Mammary epithelial cell (primary cell): ENCODE measurements around the gene CYP2D6.
"Not testable (repeated sequence)": the region's sequence is repeated elsewhere in the genome, so short reads cannot be mapped to it uniquely, and the experiment has no call there.

ENCODE experiments used
- CTCF ChIP-seq, 2 donors: IDR thresholded peaks in 1 of 2; conservative IDR thresholded peaks in 1 of 2; 2 replicates each; pipeline ENCODE4 v1.5.1; 2011 to 2012; ENCODE audit warnings: inconsistent platforms in 2 of 2, low read length in 2 of 2, mild to moderate bottlenecking in 2 of 2, control low read depth in 1 of 2, low read depth in 1 of 2; ENCODE audit not compliant: insufficient read depth in 1 of 2; ENCODE audit errors: extremely low read depth in 1 of 2
- EZH2 ChIP-seq: IDR thresholded peaks from 2 replicates; pipeline ENCODE4 v1.6.1; 2012; ENCODE audit warnings: low read length, inconsistent platforms, borderline replicate concordance

DNA sequence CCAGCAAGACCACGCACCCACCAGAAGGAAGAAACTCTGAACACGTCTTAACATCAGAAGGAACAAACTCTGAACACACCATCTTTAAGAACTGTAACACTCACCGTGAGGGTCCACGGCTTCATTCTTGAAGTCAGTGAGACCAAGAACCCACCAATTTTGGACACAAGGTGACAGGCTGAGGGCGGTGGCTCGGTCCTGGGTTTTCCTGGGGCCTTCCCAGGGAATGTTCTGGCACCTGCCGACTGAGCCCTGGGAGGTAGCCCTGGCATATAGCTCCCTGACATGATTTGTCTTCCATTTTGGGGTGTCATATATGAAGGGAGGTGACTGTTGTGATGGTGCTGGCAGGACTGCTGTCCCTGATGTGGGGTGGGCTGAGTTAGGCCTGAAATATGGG is 8.9 kb upstream of the CYP2D6 start:
- not testable (repeated sequence) for TF ChIP-seq CTCF (conservative IDR thresholded peaks at IDR 0.05 in 1 of 2, IDR thresholded peaks at IDR 0.05 in 1 of 2; ENCODE audit: extremely low read depth in 1 of 2, insufficient read depth in 1 of 2, low read depth in 1 of 2, low read length in 2 of 2); EZH2
